Stimulated activated CD8-positive, alpha-beta memory T cell treated with anti-CD3 and anti-CD28 coated beads, Interleukin-15, amount 100 ng/mL, for 48 hours (primary cell): ENCODE results near the gene MORC4.

Experiments
- DNase-seq, 2 donors: peaks; one replicate each; pipeline ENCODE4 v3.0.0-alpha.2; 2020; ENCODE audit warnings: low read depth in 2 of 2

Gene MORC4

DNA sequence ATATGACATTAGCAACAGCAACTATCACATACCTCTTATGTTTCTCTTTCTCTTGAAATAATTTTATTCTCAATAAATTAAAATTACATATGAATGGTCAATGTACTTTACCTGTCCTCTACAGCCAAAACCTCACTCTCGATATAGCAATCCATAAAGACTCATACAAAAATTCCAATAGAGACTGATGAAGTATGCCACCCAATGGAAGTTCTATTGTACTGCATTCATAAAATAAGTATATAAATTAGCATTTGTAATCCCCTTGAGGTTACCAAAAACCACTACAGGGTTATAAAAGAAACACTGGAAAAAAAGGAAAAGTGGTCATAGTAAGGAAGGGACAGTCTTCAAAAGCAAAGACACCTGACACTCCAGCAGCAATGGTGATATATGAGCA lies 47.0 kb downstream of the MORC4 start:
- DNase-seq: no peak

DNA sequence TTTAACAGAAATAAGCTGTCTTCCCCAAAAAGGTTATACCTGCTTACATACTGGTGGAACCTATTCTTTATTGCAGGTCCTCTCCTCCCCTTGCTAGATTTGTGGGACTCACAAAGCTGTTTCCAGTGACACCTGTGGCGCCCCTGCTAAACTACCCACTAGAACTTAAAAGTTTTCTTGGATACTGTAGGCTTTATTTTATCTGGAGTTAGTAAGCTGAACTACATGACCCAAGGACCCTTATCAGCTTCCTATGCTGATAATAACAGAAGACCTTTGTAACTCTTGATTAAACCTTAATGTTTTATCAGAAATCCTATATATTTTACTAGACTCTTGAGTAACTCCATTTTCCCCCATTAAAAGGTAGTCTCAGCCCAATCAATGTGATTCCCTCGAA lies 47.5 kb downstream of the MORC4 start:
- no peak for DNase-seq

DNA sequence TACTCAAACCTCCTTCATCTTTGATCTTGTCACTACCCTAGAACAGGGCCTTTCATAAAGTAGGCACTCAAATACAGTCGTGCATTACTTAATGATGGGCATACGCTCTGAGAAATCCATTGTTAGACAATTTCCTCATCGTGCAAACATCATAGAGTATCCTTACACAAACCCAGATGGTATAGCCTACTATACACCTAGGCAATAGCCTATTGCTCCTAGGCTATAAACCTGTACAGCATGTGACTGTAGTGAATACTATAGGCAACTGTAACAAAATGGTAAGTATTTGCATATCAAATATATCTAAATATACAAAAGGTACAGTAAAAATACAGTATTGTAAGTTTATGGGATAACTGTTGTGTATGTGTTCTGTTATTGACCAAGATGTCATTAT lies 47.9 kb downstream of the MORC4 start:
- DNase-seq: no peak

DNA sequence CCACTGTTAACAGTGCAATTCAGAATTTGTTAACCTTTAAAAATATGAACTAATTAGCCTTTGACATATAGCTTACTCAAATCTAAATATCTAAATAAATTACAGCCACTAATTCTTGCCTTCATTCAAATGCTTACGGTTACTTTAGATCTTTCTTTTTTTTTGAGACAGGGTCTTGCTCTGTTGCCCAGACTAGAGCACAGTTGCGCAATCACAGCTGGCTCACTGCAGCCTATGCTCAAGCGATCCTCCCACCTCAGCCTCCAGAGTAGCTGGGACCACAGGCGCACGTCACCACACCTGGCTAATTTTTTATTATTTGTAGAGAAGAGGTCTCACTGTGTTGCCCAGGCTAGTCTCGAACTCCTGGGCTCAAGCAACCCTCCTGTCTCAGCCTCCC lies 48.8 kb downstream of the MORC4 start:
- DNase-seq: no peak

DNA sequence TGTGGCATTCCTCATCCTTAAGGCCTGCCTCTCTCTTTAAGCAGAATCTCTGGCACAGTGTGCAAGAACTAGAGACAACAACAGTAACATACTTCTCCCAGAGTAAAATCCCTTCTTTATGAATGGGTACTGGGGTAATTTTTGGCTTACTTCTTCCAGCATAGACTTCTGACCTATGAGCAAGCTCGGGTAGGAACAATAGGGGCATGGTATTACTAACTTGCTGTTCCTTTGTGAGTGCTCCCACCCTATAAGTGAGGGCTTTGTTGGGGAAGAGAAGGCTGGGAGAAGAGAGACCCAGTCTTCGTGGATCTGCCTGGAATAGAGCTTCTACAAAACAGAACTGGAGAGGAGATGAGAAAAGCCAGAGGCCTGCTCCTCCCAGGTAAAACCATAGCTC lies 49.6 kb downstream of the MORC4 start:
- DNase-seq: no peak

DNA sequence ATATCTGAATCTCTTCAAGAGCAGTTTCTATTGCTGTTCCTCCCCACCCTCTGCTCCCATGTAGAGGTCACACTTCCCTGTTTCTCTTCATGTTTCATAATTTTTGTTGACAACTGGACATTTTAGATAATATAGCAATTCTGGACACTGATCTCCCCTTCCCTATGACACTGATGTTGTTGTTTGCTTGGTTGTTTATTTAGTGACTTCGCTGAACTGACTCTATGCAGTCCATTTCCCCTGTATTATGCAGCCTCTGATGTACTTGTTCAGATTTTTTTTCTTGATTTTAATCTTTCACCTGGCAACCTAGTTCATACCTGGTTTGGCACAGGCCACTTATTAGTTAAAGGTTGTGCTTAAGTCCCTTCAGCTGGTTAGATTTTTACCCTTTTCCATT lies 50.6 kb downstream of the MORC4 start:
- DNase-seq: no peak

DNA sequence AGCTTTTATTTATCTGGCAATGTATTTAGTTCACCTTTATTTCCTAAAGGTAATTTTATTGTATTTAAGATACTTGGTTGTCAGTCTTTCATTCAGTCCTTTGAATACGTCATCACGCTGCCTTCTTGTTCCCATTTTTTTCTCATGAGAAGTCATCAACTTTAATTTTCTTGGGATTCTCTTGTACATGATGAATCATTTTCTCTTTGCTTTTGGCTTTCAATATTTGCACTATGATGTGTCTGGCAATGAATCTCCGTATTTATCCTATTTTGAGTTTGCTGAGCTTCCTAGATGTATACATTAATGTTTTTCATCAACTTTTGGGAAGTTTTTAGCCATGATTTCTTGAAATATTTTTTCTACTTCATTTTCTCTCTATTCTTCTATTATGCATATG lies 51.4 kb downstream of the MORC4 start:
- DNase-seq: no peak

DNA sequence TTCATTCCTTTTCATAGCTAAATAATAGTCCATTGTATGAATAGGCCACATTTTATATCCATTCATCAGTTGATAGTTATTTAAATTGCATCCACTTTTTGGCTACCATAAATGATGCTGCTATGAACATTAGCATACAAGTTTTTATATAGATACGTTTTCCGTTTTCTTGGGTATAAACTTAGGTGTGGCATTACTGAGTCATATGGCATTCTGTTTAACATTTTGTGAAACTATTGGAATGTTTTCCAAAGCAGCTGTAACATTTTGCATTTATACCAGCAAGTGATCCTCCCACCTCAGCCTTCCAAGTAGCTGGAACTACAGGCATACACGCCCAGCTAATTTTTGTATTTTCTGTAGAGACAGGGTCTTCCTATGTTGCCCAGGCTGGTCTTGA lies 53.5 kb downstream of the MORC4 start:
- DNase-seq: no peak

DNA sequence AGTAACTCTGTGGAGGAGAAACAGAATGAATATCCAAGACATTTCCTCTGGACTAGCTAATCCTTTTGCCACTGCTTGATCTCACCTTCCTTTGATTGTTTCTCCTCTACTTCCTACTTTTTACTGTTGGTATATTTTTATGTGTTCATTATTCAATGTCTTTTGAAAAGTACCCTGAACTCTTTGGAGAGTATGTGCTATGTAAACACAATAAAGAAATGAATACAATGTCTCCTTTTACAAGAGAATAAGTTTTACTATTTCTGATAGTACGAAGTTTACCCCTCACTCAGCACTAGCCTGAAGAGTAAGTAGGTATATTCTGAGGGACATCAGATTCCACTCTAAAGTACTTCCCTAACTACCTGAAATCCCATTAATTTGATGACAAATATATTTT lies 59.9 kb downstream of the MORC4 start:
- DNase-seq: no peak

DNA sequence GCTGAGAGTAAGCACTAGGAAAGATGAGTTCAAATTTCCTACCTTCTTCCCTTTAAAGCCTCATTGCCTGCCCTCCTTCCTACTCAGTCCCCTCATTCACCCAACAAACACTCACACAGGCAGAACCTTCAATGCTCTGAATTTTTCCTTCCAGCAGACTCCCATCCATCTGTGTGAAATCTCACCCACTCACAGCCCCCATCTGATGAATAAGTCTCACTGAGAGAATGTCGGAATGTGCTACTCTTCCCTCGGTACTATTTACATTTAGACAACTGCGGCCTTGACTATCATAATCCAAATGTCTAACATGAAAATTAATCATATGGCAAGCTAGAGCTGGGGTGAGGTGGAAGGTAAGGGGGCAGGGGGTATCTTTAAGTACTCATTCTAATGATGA lies 60.4 kb downstream of the MORC4 start:
- DNase-seq: no peak

DNA sequence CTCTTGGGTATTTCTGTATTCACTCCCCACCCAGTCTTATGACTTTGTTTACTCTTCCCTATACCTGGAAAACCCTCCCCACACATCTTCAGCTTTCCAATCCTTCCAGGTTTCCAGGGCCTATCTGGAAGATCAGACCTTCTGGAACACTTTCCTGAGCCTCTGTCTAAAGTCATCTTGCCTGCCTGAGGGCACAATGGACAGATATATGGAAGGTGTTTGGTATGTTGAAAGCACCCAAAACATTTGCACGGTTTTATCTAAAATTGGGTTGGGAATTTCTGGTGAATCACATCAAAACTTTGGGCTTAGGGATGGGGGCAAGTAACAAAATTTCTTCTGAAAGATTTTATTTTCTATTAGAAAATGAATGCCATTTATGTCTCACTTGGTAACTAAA lies 63.8 kb downstream of the MORC4 start:
- no peak for DNase-seq

DNA sequence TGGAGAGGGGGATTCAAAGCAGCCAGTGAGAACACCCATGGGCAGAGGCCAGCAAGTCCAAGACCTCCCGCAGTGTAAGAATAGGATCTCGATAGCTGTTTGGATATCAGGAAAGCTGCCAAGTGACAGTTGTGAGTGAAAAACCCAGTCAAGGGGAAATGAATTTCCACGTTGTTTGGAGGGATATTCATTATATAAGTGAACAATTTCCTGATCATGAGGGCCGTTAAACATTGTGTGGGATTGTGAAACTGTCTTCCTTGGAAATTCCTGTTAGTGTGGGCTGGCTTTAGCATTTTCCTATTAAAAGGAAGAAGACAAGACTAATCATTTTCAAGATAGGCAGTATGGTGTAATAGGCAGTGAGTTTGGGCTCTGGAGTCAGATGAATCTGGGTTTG lies 64.8 kb downstream of the MORC4 start:
- no peak for DNase-seq

DNA sequence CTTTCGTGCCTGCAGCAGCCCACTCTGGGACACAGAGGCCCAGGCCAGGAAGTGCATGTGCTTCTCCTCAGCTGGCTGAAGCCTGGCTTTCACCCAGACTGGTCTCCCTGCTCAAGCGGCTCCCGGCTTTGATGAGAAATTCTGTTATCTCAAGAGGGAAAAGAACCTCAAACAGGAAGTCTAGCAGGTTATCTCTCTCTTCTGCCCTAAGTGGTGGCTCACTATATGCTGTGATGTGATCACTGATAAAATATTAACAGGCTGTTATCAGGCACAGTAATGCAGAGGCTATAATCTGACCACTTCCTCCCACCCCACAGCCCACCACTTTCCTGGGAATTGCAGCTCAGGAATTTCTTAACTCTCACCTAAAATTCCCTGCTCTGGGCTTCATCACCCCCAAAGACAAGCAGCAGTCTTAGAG lies 66.5 kb downstream of the MORC4 start:
- no peak for DNase-seq

DNA sequence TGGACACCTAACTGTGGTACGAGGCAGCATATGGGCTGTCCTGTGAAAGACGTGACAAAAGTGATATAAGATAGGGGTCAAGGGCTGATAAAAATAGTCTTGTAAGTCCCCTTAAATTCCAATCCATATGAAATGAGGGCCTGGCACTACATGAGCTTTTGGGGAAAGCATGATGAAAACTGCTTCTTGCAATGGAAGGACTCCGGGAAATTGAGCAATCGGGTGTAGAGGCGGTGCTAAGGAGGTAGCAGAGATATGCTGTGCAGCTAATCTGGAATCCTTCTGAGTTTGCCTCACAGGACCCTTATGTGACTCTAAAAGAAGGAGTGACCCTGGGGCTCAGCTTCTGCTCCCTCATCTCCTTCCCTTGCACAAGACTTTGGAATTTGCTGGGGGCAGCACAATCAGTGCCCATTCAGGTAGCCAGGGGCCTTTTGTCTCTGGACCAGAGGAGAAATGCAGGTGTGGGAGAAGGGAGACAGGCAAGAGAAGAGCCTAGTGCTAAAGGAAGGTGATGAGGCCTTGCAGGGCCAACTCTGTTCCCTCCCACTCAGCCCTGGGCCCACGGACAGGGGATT lies 67.0 kb downstream of the MORC4 start:
- DNase-seq: no peak

DNA sequence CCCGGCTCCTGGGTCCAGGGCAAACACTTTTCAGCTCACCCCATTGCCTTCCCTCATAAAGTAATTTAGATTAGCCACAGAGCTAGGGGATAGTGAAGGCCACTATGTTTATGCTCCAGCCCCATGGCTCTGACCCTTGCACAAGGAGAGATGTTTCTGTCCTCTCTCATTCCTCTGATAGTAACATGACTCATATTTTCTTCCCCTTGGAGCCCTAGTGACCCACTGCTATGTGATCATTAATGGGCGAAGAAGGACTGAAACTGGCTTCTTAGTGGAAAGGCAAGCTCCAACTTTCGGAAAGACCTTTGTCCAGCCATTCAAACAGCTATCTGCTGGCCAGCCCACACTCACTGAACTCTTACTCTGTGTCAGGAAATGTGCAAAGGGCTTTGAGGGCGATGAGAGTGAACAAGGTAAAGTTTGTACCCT lies 67.5 kb downstream of the MORC4 start:
- no peak for DNase-seq

DNA sequence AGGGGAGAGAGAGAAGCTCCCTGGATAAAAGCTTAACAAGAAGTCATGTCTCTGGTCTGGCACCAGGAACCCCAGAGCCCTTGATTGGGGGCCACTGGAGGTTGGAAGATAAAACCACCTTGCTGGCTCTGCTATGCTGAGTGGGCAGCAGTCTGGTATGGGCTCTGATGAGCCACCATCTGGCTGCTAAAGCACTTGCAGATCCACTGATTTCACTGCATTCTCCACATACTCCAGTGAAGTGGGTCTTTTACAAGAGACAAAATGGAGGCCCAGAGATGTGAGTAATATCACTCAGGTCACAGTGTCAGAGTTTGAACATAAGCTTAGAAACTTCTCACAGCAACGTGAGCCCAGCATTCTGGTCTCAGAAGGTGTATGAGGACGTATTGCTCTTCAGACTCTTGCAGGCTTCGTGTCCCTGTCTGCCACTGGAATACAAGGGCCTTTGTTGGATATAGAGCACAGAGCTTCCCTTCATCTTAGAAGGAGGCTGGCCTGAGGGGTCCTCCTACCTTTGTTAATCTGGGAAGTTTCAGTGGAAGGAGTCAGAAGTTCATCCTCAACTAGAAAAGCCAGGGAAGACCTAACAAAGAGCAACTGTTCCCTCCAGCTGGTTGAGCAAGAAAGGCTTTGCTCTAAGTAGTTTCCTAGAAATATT lies 68.1 kb downstream of the MORC4 start:
- no peak for DNase-seq

DNA sequence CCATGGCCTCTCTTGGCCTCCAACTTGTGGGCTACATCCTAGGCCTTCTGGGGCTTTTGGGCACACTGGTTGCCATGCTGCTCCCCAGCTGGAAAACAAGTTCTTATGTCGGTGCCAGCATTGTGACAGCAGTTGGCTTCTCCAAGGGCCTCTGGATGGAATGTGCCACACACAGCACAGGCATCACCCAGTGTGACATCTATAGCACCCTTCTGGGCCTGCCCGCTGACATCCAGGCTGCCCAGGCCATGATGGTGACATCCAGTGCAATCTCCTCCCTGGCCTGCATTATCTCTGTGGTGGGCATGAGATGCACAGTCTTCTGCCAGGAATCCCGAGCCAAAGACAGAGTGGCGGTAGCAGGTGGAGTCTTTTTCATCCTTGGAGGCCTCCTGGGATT lies 71.8 kb downstream of the MORC4 start:
- DNase-seq: no peak

DNA sequence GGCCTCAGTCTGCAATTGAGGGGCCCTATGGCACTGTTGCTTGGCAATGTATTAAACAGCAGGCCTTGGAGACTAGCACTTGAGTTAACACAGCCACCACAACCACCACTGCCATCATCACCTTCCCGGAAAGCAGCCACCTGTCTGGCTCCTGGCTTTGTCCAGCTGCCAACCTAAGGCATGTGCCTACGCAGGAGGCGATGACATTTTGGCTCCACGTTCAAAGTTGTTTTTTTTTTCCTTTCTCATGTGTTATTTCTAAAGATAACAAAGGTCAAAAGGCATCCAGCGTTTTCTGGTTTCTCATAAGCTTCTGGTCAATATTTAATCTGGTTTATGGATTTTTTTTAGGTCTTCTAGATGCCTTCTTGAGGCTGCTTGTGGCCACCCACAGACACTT lies 72.3 kb downstream of the MORC4 start:
- no peak for DNase-seq

DNA sequence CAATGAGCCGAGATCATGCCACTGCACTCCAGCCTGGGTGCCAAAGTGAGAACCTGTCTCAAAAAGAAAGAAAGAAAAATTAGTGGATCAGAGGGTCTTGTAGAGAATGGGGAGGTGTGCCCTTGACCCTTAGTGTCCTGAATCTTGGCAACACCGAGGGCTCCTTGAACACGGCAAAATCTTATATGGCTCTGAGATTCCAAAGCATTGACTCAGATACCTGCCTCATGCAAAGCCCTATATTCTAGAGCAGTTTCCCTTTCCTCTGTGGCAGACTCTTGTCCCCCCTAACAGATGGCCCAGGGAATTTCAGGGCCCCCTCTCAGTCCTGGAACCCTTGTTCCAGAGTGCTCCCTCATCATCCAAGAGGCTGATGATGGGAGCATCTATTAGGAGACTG lies 73.0 kb downstream of the MORC4 start:
- no peak for DNase-seq

DNA sequence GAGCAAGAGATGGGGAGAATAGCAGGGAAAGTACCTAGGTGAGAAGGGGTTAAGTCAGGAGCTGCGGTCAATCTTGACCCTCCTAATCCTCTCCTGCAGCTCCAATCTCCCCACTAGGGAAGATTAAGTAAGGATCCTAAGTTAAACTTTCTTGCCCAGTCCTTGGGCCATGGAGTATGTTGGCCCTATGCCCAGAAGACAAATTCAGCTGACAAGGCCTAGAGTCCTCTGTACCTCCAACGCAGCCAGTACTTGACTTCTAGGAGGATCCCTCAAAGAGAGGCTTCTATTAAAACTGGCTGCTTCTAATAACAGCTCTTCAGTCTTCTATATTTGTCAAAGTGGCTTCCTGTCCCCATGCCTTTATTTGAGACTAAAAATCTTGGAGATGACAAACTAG lies 78.4 kb downstream of the MORC4 start:
- DNase-seq: no peak

DNA sequence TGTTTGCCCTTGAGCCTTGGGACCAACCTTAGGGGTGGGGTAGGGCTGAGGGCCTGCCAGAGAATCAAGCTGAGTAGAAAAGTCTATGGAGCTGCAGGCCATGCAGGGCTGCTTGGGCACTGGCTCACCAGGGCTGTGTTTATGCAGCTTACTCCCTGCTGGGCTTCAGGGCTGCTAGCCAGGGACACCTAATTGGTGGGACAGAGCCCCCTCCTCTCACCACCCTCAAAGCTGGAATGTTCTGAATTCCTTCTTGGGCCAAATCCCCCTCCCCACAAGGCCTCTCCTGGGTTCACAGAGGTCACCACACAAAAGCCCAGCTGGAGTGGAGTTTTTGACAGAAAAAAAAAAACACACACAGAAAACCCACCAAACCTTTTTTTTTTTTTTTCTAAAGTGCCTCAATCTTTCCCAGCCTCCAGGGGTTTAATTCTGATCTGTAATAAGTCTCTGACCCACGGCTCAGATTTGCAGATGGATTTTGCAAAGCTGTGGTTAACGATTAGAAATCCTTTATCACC lies 80.0 kb downstream of the MORC4 start, which contains the start of gene CLDN2:
CLDN2 (plus strand) TSS at position 471 of the 521 bp plus-strand sequence. CDS start 7,827 bp downstream, outside the sequence.
- no peak for DNase-seq

DNA sequence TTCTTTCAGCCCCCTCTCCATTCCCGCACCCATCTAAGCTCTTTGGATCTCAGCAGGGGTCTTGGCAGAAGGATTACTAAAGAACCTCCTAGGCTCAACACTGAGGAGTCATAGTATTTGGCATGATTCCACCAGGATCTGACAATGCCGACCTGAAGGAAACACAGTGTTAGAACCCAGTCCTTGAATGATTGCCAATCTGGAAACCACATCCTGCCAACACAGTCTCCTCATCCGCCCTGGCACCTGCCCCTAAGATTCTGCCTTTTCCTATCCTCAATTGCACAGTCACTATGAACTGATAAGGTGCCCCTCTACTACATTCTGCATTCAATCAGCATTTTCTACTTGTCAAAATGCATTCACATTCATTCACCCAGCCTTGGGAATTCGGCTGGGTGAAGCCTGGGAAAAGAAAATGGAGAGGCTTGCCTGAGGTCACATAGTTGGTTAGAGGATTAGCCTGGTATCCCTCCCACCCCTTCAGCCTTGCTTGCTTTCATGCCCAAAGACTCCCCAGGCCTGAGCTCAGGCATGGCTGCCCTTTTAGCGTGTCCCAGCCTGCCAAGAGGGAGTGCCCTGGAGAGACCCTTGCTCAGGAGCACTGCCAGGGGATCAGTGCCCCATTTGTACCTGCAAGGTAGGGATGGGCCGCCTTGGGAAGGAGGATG lies 82.0 kb downstream of the MORC4 start:
- DNase-seq: no peak

DNA sequence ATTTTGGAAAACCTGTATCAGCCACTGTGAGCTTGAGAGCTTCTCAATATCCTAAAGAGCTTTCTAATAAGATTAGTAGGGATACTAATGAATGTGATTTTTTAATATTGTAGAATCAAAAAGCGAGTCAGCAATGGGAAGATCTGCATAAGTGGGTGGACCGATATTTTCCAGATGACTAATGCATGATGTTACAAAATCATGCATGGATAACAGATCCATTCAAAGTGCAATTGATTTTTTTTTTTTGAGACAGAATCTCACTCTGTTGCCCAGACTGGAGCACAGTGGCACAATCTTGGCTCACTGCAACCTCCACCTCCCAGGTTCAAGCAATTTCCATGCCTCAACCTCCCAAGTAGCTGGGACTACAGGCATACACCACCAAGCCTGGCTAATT lies 87.1 kb downstream of the MORC4 start:
- no peak for DNase-seq
